Thoracic aorta (tissue), 2 donors: ENCODE data around the gene SCAP. TPM values are rescaled to one million over a fixed set of nuclear protein-coding genes. Genes with fewer than 3 reads are reported as not detected.
"Not testable (repeated sequence)": the region's sequence is repeated elsewhere in the genome, so short reads cannot be mapped to it uniquely, and the experiment has no call there.

Experiments used
- ATAC-seq: fragments of 150-250 bp; one replicate; pipeline ENCODE4 v1.8.0; 2017; ENCODE audit warnings: low read depth; ENCODE audit not compliant: insufficient number of reproducible peaks, low FRiP score
- DNase-seq: peaks from one replicate; pipeline ENCODE4 v3.0.0-alpha.2; 2020; ENCODE audit warnings: low spot score
- H3K27ac ChIP-seq, 2 donors: fragments of 200-600 bp; sonication (generic); 1 replicate in 1 of 2; 2 replicates in 1 of 2; pipeline ENCODE4 v1.5.1; 2016; ENCODE audit warnings: mild to moderate bottlenecking in 2 of 2, moderate library complexity in 2 of 2
- H3K27me3 ChIP-seq: fragments of 200-600 bp; sonication (generic); replicated peaks from 2 replicates; pipeline ENCODE4 v1.6.0; 2016; ENCODE audit warnings: mild to moderate bottlenecking; ENCODE audit not compliant: insufficient read depth
- H3K36me3 ChIP-seq: fragments of 200-600 bp; sonication (generic); one replicate; pipeline ENCODE4 v1.5.1; 2016
- H3K4me1 ChIP-seq, 2 donors: fragments of 200-600 bp; sonication (generic); 1 replicate in 1 of 2; 2 replicates in 1 of 2; pipeline versions ENCODE4 v1.5.1 to v1.6.0; 2016; ENCODE audit warnings: low read depth in 2 of 2, mild to moderate bottlenecking in 1 of 2; ENCODE audit not compliant: control insufficient read depth in 1 of 2
- H3K4me3 ChIP-seq: fragments of 200-600 bp; sonication (generic); 2 replicates; pipeline ENCODE4 v1.5.1; 2016; ENCODE audit warnings: mild to moderate bottlenecking
- H3K9me3 ChIP-seq: fragments of 200-600 bp; sonication (generic); 2 replicates; pipeline ENCODE4 v1.5.1; 2016
- total RNA-seq, 2 donors: library from RNA; depleted of rRNA; stranded (reverse); fragments of >200 nt; gene quantifications; one replicate each; pipeline versions ENCODE4 v1.1.0 to v1.2.3, GENCODE V29; 2016
- TF ChIP-seq, protein P1 (sequence below): fragments of 200-600 bp; sonication (generic); IDR thresholded peaks from one replicate; pipeline ENCODE4 v1.5.1; 2019; ENCODE audit warnings: antibody characterized with exemption

The SCAP gene
- total RNA-seq, 2 donors from 2014 or later: 80.0 to 106 TPM

DNA sequence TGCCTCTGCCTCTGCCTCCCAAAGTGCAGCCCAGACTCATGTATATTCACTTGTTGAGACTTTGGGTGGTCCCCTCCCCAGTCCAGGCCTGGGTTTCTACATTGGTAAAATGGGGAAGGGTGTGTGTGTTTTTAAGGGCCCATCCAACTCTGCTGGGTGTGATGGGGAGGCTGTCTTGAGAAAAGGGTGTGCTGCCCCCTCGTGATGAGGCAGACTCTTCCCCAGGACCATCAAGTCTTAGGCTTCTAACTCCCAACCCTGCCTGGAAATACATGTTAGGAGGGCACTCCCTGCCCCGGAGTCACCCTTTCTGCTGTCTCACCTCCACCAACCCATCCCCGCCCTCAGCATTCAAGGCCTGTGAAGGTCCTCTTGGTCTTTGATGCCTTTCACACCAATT lies 99.3 kb downstream of the SCAP start:
- no peak for DNase-seq
- no peaks in the 10 kb centered on the region for H3K27me3 ChIP-seq
- H3K36me3 ChIP-seq: no peaks in the 10 kb centered on the region
- no peaks in the 10 kb centered on the region for H3K9me3 ChIP-seq
- ATAC-seq: no peak
- no peak overlapping the region for H3K4me3 ChIP-seq
- H3K4me1 ChIP-seq: peaks cover 8 to 17% of the 10 kb centered on the region in 2 donors
- TF ChIP-seq, protein P1, sequence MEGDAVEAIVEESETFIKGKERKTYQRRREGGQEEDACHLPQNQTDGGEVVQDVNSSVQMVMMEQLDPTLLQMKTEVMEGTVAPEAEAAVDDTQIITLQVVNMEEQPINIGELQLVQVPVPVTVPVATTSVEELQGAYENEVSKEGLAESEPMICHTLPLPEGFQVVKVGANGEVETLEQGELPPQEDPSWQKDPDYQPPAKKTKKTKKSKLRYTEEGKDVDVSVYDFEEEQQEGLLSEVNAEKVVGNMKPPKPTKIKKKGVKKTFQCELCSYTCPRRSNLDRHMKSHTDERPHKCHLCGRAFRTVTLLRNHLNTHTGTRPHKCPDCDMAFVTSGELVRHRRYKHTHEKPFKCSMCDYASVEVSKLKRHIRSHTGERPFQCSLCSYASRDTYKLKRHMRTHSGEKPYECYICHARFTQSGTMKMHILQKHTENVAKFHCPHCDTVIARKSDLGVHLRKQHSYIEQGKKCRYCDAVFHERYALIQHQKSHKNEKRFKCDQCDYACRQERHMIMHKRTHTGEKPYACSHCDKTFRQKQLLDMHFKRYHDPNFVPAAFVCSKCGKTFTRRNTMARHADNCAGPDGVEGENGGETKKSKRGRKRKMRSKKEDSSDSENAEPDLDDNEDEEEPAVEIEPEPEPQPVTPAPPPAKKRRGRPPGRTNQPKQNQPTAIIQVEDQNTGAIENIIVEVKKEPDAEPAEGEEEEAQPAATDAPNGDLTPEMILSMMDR: no peak
- no peak overlapping the region for H3K27ac ChIP-seq

DNA sequence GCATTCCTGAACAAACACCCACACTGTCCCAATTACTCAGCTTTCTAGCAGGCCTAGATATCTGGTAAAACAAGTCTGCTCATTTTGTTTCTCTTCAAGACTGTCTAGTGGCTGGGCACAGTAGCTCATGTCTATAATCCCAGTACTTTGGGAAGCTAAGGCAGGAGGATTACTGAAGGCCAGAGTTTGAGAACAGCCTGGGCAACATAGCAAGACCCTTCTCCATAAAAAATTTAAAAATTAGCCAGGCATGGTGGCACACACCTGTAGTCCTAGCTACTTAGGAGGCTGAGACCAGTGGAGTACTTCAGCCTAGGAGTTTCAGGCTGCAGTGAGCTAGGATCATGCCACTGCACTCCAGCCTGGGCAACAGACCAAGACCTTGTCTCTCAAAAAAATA lies 101.2 kb downstream of the SCAP start:
- no peaks in the 10 kb centered on the region for H3K9me3 ChIP-seq
- ATAC-seq (no peak), DNase-seq (no peak)
- peaks cover 3 to 11% of the 10 kb centered on the region in 2 donors for H3K4me1 ChIP-seq
- TF ChIP-seq, protein P1: no peak
- H3K4me3 ChIP-seq: no peak overlapping the region
- H3K27me3 ChIP-seq: no peaks in the 10 kb centered on the region
- no peaks in the 10 kb centered on the region for H3K36me3 ChIP-seq
- H3K27ac ChIP-seq: no peak overlapping the region

DNA sequence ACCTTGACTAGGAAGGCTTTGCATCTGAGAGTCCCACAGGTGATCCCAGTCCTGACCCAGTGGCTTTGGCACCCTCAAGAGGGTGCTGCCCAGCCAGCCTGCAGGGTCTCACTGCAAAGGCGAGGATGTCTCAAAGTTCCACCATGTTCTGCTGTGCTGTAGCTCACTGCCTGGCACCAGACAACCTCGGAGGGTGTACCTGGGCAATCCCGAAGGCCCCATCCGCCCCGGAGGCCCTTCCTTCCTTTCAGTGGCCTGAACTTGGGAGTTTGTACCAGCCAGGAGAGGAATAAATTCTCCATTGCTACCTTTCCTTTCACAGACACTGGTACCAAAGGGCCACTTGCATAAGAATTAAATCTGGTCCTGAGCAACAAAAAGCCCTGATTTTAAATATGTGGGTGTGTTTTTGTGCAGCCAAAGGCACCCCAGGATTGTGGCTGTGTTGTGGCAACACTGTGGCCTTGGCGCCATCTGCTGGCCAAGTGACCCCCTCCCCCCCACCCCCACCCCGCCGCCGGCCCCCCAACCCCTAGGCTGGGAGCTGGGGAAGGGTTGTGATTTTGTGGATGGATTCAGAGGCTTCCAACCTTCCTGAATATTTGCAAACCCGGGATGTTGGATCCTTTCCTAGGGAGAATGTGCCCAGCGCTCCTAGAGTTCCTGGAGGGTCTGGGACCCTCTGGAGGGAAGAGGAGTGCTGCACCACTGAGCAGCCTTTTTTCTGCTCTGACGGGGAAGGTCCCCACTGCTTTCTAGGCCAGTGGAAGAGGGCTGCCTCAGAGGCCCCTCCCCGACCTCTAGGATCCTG lies 104.6 kb downstream of the SCAP start:
- no peaks in the 10 kb centered on the region for H3K36me3 ChIP-seq
- TF ChIP-seq, protein P1: peak; percentile 20
- no peak overlapping the region for H3K4me3 ChIP-seq
- no peaks in the 10 kb centered on the region for H3K9me3 ChIP-seq
- peaks cover under 1 to 1% of the 10 kb centered on the region in 2 donors for H3K4me1 ChIP-seq
- H3K27me3 ChIP-seq: no peaks in the 10 kb centered on the region
- DNase-seq (no peak), ATAC-seq (no peak)
- H3K27ac ChIP-seq: no peak overlapping the region

DNA sequence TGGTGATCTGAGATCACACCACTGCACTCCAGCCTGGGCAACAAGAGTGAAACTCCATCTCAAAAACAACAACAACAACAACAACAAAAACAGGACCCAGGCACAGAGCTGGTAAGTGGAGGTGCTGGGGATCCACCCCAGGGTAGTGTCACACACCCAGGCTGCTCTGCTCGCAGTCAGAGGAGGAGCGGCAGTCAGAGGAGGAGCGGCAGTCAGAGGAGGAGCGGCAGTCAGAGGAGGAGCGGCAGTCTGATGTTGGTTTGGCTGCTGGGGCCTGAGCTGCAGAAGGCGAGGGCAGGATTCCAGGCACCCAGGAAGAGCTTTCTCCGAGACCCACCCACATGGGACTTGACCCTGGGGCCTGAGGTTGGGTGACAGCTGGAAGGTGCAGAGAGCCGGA lies 105.7 kb downstream of the SCAP start:
- not testable (repeated sequence) for H3K4me3 ChIP-seq, H3K27me3 ChIP-seq, H3K9me3 ChIP-seq, H3K36me3 ChIP-seq, H3K27ac ChIP-seq, ATAC-seq, DNase-seq
- peaks cover 5 to 11% of the 10 kb centered on the region in 2 donors for H3K4me1 ChIP-seq

DNA sequence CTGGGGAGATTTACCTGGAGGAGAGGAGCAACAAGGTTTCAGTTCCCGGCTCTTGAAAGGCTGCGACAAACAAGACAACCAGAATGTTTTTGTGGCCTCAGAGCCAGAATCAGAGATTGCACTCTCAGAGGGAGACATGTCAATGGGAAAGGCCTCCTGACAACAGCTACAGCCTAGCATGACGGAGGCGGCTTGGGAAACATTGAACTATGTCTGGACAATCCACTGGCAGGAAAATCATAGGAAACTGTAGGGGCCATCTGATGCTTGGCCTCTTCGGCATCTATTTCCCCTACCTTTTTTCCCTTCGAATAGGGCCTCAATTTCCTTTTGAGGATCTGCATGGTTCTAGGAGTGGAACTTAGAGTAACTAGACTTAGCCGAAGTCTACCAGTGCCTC lies 108.1 kb downstream of the SCAP start:
- Histone ChIP-seq H3K9me3 (no peaks in the 10 kb centered on the region), H3K27me3 (no peaks in the 10 kb centered on the region), H3K4me3 (no peak overlapping the region), H3K27ac (no peak overlapping the region), H3K4me1 (peaks cover 5 to 11% of the 10 kb centered on the region in 2 donors), H3K36me3 (no peaks in the 10 kb centered on the region)
- DNase-seq (no peak), ATAC-seq (no peak)
- TF ChIP-seq, protein P1: no peak

DNA sequence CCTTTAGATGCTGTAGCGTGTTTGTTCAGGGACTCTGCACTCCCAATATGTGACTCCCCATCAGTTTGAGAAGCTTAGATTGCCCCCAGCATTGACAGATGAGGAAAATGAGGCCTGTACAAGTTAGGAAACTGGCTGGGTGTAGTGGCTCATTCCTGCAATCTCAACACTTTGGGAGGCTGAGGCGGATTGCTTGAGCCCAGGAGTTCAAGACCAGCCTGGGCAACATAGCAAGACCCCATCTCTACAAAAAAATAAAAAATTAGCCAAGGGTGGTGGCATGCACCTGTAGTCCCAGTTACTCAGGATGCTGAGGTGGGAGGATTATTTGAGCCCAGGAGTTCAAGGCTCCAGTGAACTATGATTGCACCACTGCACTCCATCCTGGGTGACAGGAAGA lies 108.9 kb downstream of the SCAP start:
- Histone ChIP-seq H3K4me3 (no peak overlapping the region), H3K9me3 (no peaks in the 10 kb centered on the region), H3K4me1 (peaks cover 5 to 11% of the 10 kb centered on the region in 2 donors), H3K27me3 (no peaks in the 10 kb centered on the region), H3K27ac (no peak overlapping the region), H3K36me3 (no peaks in the 10 kb centered on the region)
- ATAC-seq (no peak), DNase-seq (no peak)
- TF ChIP-seq, protein P1: no peak
